COLO668 (cell line): ENCODE data around the gene PTPDC1.
"Not testable (repeated sequence)": the region's sequence is repeated elsewhere in the genome, so short reads cannot be mapped to it uniquely, and the experiment has no call there.

Experiments used
- DNase-seq: peaks from one replicate; lab custom pipeline; 2025; ENCODE audit not compliant: unreplicated experiment; lab: John Stamatoyannopoulos, UW

The PTPDC1 gene

GRCh38 chr9:94086486-94087345, 2.5 kb downstream of the PTPDC1 start:
- DNase-seq = no peak

- not testable (repeated sequence) for DNase-seq
These were observed 10.2 kb downstream of the PTPDC1 start for GRCh38 chr9:94094219-94095145.

DNA sequence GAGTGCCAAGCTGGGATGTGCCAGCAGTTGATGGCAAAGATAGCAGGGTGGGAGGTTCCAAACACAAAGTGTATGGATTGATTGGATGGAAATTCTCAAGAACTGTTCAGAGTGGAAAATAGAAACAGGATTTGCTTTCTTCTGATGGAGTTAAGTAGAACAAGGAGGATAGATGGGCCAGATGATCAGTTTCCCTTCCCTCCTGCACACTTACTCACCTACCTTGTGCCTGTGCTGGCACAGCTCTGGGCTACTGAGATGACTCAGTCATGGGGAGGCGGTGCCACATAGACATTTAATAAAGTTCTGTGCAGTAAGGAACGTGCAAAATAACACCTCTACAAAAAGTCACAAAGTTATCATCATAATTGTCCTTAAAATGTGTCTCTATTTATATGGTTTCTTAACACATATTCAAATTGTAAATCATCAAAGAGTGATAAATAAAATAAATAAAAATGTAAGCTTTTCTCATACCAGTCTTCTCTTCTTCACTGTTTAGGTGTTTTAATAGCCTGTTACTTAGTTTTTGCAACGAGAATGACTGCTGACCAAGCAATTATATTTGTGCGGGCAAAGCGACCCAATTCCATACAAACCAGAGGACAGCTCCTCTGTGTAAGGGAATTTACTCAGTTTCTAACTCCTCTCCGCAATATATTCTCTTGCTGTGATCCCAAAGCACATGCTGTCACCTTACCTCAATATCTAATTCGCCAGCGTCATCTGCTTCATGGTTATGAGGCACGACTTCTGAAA, 12.7 kb downstream of the PTPDC1 start:
- DNase-seq = no peak

- DNase-seq = no peak
These were observed 13.6 kb downstream of the PTPDC1 start for GRCh38 chr9:94097788-94098414.

GRCh38 chr9:94100152-94100879, 16.1 kb downstream of the PTPDC1 start:
- DNase-seq = no peak

DNA sequence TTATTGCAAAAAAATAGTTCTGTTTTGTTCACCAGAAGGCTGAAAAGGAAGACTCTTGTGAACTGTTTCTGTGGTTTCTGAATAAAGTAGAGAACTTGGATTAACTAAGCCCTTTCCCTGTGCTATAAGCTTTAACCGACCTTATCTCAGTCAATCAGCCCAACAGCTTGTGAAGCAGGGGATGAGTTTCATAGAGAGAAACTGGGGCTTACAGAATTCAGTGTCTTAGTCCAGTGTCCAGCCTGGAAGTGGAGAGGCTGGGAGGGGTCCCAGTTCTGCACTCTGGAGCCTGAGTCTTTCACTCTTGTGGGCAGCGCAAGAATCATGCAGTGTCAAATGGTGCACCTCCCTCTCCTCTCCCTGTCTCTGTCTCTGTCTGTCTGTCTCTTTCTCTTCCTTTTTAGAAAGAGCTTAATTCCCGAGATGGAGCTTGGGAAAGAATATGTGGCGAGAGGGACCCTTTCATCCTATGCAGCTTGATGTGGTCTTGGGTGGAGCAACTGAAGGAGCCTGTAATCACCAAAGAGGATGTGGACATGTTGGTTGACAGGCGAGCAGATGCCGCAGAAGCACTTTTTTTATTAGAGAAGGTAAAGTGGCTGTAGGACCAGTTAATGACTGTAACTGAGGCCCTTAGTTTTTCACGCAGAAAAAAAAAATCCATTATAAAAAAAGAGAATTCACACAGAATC, 17.0 kb downstream of the PTPDC1 start:
- DNase-seq = no peak

DNA sequence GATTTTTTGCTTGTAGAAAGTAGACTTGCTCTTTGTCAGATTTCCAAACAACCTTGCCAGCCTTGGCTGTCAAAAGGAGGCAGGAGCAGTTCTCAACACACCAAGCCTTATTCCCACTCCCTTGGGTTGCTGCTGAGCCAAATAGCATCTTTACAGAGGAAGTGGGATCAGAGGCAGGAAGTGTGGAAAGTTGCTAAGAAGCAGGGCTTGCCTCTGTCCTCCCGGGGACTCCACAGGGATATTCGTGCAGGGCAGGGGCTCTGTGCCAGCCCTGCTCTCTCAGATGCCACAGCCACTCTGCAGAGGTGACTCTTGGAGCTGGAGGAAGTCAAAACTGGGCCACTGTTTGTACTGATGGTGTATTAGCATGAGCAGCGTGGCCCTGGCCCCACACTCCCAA, 24.3 kb downstream of the PTPDC1 start:
- DNase-seq = no peak

DNA sequence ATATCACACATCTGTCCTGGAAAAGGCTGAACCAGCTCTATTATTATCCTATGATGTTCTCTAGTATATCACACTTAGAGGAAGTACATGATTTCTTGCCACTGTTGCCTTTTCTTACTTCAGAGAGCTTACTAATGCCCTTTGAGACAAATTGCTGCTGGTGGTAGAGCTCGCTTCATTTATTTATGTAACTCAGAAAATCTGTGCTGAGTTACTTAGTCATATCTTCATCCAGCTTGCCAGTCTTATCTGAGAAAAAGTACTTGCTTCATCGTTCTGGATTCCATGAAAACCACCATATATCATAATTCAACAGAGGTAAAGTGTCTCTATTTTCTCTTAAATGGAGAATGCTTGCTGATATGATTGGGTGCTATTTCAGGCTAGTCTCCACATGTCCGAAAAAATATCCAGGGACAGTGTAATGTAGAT, 26.6 kb downstream of the PTPDC1 start:
- DNase-seq = no peak

DNA sequence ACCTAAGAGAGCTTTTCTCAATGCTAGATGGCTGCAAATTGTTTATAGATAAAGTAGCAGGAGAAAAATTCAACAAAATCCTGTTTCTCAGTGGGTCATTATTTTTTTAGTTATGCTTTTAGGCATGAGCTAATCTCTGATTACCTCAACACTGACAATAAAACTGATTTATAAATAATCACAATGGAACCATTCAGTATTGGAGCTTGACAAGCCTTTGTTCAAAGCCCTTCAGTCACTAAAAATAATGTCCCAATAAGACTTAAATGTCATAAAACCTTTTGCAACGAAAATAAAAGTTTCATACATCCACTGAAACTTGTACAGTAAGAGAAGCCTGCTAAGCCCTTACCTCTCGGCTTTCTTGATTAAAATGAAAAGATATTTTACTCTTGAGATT, 27.2 kb downstream of the PTPDC1 start:
- DNase-seq = no peak

GRCh38 chr9:94112716-94113465, 28.6 kb downstream of the PTPDC1 start:
- no peak for DNase-seq

DNA sequence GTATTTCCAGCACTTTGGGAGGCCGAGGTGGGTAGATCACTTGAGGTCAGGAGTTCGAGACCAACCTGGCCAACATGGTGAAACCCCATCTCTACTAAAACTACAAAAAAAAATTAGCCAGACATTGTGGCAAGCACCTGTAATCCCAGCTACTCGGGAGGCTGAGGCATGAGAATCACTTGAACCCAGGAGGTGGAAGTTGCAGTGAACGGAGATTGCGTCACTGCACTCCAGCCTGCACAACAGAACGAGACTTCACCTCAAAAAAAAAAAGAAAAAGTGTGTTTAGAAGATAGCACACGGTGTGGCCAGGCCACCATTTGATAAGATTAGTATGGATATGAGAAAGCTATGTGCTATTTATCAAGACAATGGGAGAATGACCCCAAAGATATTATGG, 35.8 kb downstream of the PTPDC1 start:
- not testable (repeated sequence) for DNase-seq

DNA sequence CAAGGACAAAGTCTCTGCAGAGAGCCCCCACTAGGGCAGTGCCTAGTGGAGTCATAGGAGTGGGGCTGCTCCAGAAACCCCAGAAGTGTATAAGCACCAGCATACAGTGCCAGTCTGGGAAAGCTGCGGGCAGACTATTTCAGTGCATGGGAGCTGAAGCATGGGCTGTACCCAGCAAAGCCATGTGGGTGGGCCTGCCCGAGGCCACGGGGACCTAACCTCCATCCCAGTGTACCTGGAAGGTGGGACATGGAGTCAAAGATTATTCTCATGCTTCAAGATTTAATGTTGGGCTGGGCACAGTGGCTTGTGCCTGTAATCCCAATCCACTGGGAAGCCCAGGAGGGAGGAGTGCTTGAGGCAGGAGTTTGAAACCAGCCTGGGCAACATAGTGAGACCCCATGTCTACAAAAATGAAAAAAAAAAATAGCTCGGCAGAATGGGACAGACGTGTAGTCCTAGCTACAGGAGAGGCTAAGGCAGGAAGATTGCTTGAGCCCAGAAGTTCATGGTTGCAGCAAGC, 36.7 kb downstream of the PTPDC1 start:
- no peak for DNase-seq

- DNase-seq = no peak
These were observed 42.6 kb downstream of the PTPDC1 start for GRCh38 chr9:94126844-94127243.

- no peak for DNase-seq
These were observed 43.5 kb downstream of the PTPDC1 start for GRCh38 chr9:94127806-94128205.

DNA sequence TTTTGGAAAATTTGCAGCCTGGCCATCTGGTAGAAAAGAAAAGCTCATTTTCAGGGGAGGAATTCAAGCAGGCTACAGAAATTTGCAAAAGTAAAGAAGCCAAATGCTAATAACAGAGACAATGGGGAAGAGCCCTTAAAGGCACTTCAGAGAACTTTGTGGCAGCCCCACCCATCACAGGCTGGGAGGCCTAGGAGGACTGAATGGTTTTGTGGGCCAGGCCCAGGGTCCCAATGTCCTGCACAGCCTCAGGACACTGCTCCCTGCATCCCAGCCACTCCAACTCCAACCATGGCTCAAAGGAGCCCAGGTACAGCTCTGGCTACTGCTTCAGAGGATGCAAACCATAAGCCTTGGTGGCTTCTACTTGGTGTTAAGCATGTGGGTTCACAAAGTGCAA, 44.3 kb downstream of the PTPDC1 start:
- no peak for DNase-seq

DNA sequence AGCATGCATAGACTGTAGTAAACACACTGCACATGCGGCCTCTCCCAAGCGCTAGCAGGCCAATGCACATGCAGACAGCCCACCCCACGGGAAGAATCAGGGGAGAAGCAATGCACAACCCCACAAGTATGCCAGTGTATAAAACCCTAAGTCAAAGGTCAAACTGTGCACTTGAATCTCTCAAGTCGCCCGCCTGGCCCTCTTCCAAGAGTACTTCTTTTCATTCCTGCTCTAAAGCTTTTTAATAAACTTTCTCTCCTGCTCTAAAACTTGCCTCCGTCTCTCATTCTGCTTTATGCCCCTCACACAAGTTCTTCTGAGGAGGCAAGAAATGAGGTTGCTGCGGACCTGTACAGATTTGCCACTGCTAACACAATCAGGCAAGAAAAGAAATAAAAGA, 50.4 kb downstream of the PTPDC1 start:
- no peak for DNase-seq

- DNase-seq = no peak
These were observed 51.0 kb downstream of the PTPDC1 start for GRCh38 chr9:94135222-94135621.

DNA sequence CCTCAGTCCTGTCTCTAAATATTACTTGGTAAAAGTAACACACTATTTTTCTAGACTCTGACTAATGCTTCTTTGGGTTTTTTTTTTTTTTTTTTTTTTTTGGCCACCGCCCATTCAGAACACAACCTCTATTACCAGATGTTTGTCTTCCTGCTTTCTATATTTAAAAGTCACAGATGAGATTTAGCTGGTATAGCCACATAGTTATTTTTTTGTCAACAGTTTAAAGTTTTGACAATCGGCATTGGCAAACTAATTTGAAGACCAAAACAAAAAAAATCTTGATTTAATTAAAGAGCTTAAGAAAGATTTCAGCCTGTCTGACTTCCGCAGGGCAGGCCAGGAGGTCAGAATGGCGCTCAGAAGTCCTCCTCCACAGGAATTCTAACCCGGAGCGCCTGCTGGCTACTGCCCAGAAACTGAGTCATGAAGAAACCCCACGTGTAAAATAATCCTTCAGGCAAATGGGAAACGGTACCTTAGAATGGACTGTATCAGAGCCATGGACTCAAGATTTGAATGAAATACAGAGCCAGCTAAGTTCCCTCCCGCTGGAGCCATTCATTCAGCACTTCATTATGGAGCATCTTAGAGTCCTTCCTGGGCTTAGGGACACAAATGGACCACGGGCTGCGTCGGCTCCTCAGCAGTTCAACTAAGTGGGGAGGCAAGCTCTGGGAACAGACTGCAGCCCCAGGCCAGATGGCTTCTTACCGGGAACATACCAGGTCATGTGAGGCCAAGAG, 55.6 kb downstream of the PTPDC1 start:
- DNase-seq = no peak
